HuH-7 (cell line): ENCODE data around the gene SLC37A2.
"Not testable (repeated sequence)": the region's sequence is repeated elsewhere in the genome, so short reads cannot be mapped to it uniquely, and the experiment has no call there.

Experiments used
- DNase-seq: peaks from one replicate; pipeline ENCODE4 v3.0.0; 2011; ENCODE audit warnings: low spot score

Gene SLC37A2

GRCh38 chr11:125062931-125063428, at the start of gene SLC37A2:
SLC37A2 (plus strand) TSS chr11:125063305; CDS start chr11:125063368, 63 bp downstream.
- DNase-seq: peak; percentile 66

DNA sequence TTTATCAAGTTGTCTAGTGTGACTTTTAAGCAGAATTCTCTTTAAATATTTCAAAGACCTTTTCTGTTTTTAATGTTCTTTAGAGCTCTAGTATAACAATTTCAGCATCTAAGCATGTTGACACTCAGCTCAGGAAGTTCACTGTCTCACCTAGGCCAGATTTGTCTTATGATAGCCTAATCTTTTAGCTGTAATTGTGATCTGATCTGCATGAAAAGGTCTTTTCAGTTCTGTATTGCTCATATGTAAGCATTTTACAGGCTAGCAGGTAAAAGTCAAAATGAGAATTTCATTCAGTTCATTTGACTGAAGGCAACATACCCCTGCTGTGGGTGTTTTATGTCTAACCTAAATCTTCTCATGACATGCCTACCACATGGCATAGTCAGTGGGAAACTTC, 46.7 kb upstream of the SLC37A2 start:
- no peak for DNase-seq

- no peak for DNase-seq
Observed at GRCh38 chr11:125020342-125020741, 42.8 kb upstream of the SLC37A2 start.

GRCh38 chr11:125022551-125022950, 40.6 kb upstream of the SLC37A2 start:
- no peak for DNase-seq

DNA sequence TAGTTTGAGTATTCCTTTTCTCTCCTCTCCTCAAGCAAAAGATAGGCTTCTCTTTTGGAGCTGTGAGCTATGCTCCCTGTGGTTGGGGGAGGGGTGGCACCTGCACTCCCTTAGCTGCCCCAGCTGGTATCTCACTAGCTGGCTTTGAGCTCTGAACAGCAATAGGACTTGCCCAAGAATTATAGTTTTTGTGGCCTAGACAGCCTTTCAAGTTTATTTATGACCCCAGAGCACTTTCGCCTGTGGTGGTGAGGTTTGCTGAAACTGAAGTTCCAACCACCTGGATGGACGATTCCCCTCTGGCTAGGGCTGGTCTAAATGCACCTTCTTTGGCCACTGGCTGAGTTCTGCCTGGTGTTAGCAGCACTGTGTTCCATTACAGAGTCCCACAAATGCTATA, 37.1 kb upstream of the SLC37A2 start:
- no peak for DNase-seq

DNA sequence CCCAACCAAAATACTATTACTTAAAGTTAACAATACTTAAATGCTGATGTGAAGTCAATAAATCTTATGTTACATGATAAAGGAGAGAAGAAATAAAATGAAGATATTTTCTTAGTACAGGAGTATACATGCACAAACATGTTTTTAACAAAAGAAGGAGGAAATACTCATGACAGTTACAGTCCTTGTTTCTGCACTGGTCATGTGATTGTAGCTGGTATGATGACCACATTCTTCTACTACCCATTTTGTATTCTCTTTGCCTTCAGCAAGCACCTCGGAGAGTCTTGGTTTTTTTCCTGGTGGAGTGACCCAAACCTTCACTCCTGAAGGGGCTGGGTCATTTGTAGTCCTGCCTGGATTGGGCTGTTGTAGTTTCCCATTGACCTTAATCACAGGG, 33.7 kb upstream of the SLC37A2 start:
- DNase-seq: not testable (repeated sequence)

DNA sequence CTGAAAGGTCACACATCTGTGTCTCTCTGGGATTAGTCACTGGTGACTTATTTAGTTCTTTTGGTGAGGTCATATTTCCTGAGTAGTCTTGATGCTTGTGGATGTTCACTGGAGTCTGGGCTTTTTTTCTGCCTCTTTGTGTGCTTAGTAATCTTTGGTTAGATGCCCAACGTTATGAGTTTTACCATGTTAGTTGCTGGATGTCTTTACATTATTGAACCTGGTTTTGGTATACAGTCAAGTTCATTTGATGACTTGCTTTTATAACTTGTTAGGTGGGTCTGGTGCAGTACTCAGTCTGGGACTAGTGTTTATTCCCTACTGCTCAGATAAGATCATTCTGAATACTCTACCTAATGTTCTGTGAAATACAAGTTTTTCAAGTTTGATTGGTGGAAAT, 26.2 kb upstream of the SLC37A2 start:
- DNase-seq: no peak

DNA sequence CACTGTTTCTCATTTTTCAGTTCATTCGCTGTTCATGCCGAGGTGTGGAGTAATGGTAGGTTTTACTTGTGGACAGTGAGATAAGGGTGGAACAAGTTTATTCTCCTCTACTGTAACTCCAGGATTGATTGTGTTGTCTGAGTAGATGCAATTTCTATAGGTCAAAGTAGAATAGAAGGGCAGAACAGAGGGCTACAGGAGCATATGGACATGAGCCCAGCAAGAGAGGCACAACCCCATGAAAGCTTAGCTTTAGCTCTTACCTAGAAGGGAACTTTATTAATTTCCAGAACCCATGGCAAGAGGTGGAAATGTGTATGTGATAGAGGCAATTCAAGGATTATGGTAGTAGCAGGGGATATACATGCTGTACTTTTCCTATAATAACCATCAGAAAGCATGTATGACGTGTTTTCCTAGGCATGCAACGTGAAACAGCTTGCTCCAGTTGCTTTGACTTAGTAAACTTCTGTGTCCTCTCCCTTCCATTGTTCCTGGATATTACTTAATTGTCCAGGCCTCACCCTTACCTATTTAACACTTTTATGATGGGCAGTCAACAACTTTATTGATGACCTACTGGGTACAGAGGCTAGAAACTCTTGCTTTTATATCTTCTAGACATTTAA, 13.8 kb upstream of the SLC37A2 start:
- no peak for DNase-seq

DNA sequence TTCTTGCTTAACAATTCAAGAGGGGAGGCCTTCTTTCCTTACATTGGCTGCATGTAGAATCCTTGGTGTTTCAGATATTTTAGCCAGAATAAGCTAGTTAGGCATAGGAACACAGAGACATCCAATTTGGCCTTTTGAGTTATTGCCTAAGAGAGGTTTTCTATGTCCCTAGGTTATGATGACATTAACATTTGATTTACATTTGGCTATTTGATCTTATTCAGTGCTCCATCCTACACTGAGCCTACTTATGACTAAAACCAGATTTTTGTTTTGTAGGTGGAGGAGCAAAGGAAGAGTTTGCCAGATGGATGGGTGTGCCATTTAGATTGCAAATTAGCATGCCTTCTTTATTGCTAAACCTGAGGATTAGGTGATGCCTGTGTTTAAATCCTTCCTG, 11.1 kb upstream of the SLC37A2 start:
- DNase-seq: no peak

- DNase-seq: no peak
Observed at GRCh38 chr11:125053167-125053566, 9.9 kb upstream of the SLC37A2 start.

DNA sequence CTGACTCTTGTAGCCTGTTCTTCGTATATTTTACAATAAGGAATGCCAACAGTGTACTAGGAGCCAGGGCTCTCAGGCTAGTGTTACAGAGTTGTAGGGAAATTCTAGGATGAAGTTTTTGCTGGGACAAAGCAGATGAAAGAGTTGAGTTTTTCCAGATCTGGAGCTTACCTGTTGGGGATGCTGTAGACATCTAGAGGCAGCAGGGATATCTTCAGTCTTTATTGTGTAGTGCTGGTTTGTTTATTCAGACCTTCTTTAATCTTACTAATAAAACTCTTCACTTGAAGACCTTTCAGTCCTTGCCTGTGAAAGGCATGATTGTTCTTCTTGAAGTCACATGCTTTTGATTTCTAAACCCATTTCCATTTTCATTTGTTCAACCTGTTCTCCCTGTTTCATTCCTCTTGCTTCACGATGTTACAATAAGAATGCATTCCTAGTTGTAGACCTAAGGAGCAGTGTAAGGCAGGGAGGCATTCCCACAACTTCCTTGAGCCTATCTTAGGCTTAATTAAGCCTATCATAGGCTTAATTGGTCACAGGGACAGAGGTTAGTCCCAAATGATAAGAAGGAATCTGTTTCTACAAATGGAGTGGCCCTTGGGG, 7.9 kb upstream of the SLC37A2 start:
- DNase-seq: no peak

GRCh38 chr11:125056111-125056510, 7.0 kb upstream of the SLC37A2 start:
- not testable (repeated sequence) for DNase-seq

GRCh38 chr11:125056931-125057692, 6.0 kb upstream of the SLC37A2 start:
- no peak for DNase-seq

GRCh38 chr11:125057693-125058016, 5.5 kb upstream of the SLC37A2 start:
- DNase-seq: no peak

GRCh38 chr11:125061281-125061680, 1.8 kb upstream of the SLC37A2 start:
- DNase-seq: no peak

DNA sequence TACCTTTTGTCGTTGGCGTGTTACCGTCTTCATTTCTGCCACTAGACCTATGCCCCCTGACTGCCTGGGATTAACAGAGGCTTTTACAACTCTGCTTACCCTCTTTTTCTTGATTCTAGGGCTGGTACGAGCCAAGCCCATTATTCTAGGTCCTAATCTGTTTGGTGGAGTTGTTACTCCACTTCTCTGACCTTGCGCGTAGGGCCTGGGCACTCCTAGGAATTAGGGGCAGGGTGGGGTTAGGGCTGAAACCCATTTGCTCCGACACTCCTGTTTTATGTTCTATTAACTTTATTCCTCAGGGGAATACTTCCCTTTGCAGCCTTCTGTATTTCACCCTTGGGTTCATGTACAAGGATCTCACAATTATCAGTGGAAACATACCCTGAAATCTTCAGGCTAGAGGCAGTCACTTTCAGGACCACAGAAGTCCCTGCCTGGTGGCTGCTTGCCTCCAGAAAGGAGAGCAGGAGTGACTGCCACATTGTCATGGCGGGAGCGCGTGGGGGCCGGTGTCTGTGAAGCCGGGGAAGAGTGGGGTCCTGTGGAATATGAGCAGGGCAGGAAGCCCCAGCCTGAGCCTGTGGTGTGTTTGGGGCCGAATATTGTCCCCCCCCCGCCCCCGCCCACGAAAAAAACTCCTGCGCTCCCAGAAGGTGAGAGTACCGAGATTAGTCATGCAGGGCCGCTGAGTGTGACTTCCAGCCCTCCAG, 731 bp upstream of the SLC37A2 start:
- no peak for DNase-seq

GRCh38 chr11:125063429-125064043, 431 bp downstream of the SLC37A2 start:
- no peak for DNase-seq

DNA sequence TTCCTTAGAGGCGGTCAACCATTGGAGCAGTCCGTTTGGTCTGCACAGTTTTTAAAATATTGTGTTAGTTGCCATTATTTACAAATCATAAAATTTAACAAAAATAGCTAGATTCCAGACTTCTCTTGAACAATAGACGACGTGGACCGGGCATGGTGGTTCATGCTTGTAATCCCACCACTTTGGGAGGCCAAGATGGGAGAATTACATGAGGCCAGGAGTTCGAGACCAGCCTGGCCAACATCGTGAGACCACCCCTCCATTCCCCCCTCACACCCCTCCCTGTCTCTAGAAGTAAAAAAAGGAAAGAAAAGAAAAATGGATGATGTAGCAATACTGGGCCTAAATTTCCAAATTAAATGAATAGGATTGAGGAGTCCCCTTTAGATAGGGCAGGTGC, 965 bp downstream of the SLC37A2 start:
- DNase-seq: no peak

DNA sequence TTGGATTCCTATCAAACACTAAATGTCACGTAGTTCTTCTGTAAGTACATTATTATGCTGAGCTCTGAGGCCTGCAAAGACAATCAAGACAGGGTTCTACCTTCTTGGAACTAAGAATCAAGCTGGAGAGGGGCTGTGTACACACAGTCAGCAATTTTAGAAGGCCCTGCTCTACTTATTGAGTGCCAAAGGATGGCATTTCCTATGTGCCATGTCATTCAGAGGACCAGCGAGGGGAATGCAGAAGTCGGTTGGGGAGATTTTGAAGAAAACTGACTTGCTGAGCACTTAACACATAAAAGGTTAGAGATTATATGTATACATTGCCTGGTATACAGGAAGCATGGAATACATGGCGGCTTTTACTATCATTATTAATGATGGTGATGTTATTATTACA, 5.3 kb downstream of the SLC37A2 start:
- no peak for DNase-seq

- DNase-seq: no peak
Observed at GRCh38 chr11:125069008-125069407, 5.9 kb downstream of the SLC37A2 start.

- no peak for DNase-seq
Observed at GRCh38 chr11:125069796-125070195, 6.7 kb downstream of the SLC37A2 start.

DNA sequence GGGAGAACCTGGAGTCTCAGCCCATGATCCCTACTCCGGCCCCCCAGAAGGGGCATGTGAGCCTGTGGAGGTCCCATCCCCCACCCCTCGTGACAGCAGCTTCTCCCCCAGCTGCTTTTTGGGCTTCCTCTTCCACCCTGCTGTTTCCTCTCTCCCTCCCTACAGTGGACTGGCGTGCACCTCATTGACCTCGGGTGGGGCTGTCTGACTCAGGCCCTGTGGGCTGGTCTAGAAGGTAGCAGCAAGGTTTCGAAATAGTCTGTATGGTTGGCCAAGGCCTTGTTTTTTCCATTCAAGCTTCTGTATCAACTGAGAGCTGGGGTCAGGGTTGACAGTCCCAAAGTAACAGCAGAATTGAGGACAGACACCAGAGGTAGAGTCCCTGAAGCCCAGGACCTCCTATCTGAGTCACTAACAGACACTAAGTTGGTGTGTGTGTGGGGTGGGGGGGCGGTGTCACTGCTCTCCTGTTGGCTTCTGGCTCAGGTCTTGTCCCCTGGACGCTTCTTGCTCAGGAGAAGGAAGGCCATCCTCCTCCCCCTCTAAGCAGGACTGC, 7.7 kb downstream of the SLC37A2 start:
- DNase-seq: peak; percentile 61
